OCI-LY1 (cell line): ENCODE measurements around the gene NKPD1.
"Not testable (repeated sequence)": the region's sequence is repeated elsewhere in the genome, so short reads cannot be mapped to it uniquely, and the experiment has no call there.

Experiments
- H2AFZ ChIP-seq: fragments of 200-600 bp; sonication (generic), shearing (Covaris generic); 2 replicates; pipeline ENCODE4 v1.6.0; 2014; ENCODE audit warnings: antibody characterized with exemption, mild to moderate bottlenecking, low read length
- H3F3A ChIP-seq: fragments of 200-600 bp; sonication (generic), shearing (Covaris generic); 2 replicates; pipeline ENCODE4 v1.6.0; 2014; ENCODE audit warnings: mild to moderate bottlenecking, antibody characterized with exemption, low read length, moderate library complexity; ENCODE audit not compliant: insufficient read depth
- H3K27ac ChIP-seq: fragments of 200-600 bp; sonication (generic); 2 replicates; pipeline ENCODE4 v1.5.1; 2014; ENCODE audit warnings: low read length, mixed run types, mild to moderate bottlenecking, low read depth; ENCODE audit not compliant: poor library complexity, severe bottlenecking
- H3K27me3 ChIP-seq: fragments of 200-600 bp; sonication (generic); 2 replicates; pipeline ENCODE4 v1.6.0; 2014; ENCODE audit warnings: antibody characterized with exemption, mild to moderate bottlenecking, low read length, moderate library complexity; ENCODE audit not compliant: insufficient read depth
- H3K36me3 ChIP-seq: fragments of 200-600 bp; sonication (generic); 2 replicates; pipeline ENCODE4 v1.6.1; 2014; ENCODE audit warnings: mild to moderate bottlenecking, antibody characterized with exemption, low read length, moderate library complexity, mixed read lengths; ENCODE audit not compliant: insufficient read depth
- H3K4me1 ChIP-seq: fragments of 200-600 bp; sonication (generic); 2 replicates; pipeline ENCODE4 v1.5.1; 2014; ENCODE audit warnings: mild to moderate bottlenecking, low read length, moderate library complexity; ENCODE audit not compliant: insufficient read depth, severe bottlenecking
- H3K4me2 ChIP-seq: fragments of 200-600 bp; sonication (generic), shearing (Covaris generic); 2 replicates; pipeline ENCODE4 v1.6.1; 2014; ENCODE audit warnings: low read length
- H3K4me3 ChIP-seq: fragments of 200-600 bp; sonication (generic); 2 replicates; pipeline ENCODE4 v1.5.1; 2014; ENCODE audit warnings: low read length, low read depth, mild to moderate bottlenecking, mixed read lengths; ENCODE audit not compliant: poor library complexity, severe bottlenecking
- H3K79me2 ChIP-seq: fragments of 200-600 bp; shearing (Covaris generic); 2 replicates; pipeline ENCODE4 v1.6.1; 2016; ENCODE audit warnings: mixed run types, low read length, mixed read lengths; ENCODE audit not compliant: insufficient read depth
- H3K9ac ChIP-seq: fragments of 200-600 bp; sonication (generic), shearing (Covaris generic); 2 replicates; pipeline ENCODE4 v1.6.1; 2014; ENCODE audit warnings: mild to moderate bottlenecking, low read length, mixed read lengths
- H3K9me2 ChIP-seq: fragments of 200-600 bp; sonication (generic), shearing (Covaris generic); 2 replicates; pipeline ENCODE4 v1.6.1; 2014; ENCODE audit warnings: low read depth, mild to moderate bottlenecking, low read length, mixed read lengths
- H3K9me3 ChIP-seq: fragments of 200-600 bp; shearing (Covaris generic); 2 replicates; pipeline ENCODE4 v1.6.1; 2014; ENCODE audit warnings: low read length, mixed read lengths
- H4K20me1 ChIP-seq: fragments of 200-600 bp; sonication (generic), shearing (Covaris generic); 2 replicates; pipeline ENCODE4 v1.6.0; 2016; ENCODE audit warnings: mild to moderate bottlenecking, low read length; ENCODE audit not compliant: insufficient read depth
- CTCF ChIP-seq: fragments of 200-600 bp; sonication (generic), shearing (Covaris generic); IDR thresholded peaks from 2 replicates; pipeline ENCODE4 v1.5.1; 2017; ENCODE audit warnings: mild to moderate bottlenecking, antibody characterized with exemption, low read length, moderate library complexity, mixed read lengths
- EZH2 ChIP-seq: fragments of 200-600 bp; sonication (generic), shearing (Covaris generic); IDR thresholded peaks from 2 replicates; pipeline ENCODE4 v1.8.0; 2017; ENCODE audit warnings: borderline replicate concordance, mixed run types, mild to moderate bottlenecking, antibody characterized with exemption, low read length, moderate library complexity, mixed read lengths

Gene NKPD1

GRCh38 chr19:45119582-45119981, 41.2 kb downstream of the NKPD1 start:
- H3K4me1 ChIP-seq, result peaks cover 69% of the 10 kb centered on the region

DNA sequence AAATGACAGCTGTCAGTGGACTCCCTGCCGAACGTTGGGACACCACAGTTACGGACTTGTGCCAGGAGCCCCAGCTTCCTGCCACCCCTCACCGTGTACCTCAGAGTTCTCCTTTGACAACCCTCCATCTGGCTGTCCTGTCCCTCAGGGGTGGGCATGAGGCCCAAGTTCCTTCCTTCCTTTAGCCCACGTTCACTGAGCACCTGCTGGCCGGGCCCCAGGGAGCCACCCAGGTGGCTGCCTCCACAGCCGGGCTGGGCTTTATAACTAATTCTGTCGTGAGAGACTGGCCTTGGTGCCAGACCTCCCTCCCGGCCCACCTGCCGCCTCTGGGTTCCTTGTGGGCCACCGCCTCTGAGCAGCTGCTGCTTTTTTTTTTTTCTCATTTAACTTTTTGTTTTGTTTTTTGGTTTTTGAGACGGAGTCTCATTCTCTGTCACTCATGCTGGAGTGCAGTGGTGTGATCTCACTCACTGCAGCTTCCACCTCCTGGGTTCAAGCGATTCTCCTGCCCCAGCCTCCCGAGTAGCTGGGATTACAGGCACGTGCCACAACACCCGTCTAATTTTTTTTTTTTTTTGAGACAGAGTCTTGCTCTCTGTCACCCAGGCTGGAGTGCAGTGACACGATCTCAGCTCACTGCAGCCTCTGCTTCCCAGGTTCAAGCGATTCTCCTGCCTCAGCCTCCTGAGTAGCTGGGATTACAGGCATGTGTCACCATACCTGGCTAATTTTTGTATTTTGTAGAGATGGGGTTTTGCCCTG, 42.0 kb downstream of the NKPD1 start:
- H3K9me3 ChIP-seq, H3F3A ChIP-seq, H3K36me3 ChIP-seq, H4K20me1 ChIP-seq, H3K79me2 ChIP-seq, H3K27me3 ChIP-seq, H3K9me2 ChIP-seq, H2AFZ ChIP-seq: not testable (repeated sequence)
- Histone ChIP-seq H3K4me3 (peak overlapping the region; percentile 9), H3K4me2 (peak overlapping the region; percentile 49; the same call in 1 of the 2 replicates), H3K9ac (peak overlapping the region; percentile 19; the same call in 1 of the 2 replicates), H3K27ac (peak overlapping the region; percentile 84), H3K4me1 (peaks cover 76% of the 10 kb centered on the region)

More at GRCh38 chr19:45119582-45119981, 41.2 kb downstream of the NKPD1 start:
- no peaks in the 10 kb centered on the region for H3K9me2 ChIP-seq
- no peaks in the 10 kb centered on the region for H3K79me2 ChIP-seq
- H2AFZ ChIP-seq, result no peak overlapping the region
- H3K4me3 ChIP-seq, result no peak overlapping the region
- H4K20me1 ChIP-seq, result no peaks in the 10 kb centered on the region
- H3K9me3 ChIP-seq, result no peaks in the 10 kb centered on the region
- H3K36me3 ChIP-seq, result no peaks in the 10 kb centered on the region
- peak overlapping the region; percentile 84 for H3K27ac ChIP-seq
- no peaks in the 10 kb centered on the region for H3K27me3 ChIP-seq
- H3K9ac ChIP-seq, result no peak overlapping the region
- TF ChIP-seq CTCF (no peak), EZH2 (no peak)
- no peak overlapping the region for H3K4me2 ChIP-seq
- no peaks in the 10 kb centered on the region for H3F3A ChIP-seq

- H3K36me3 ChIP-seq, result no peaks in the 10 kb centered on the region
- H3K27ac ChIP-seq, result peak overlapping the region; percentile 84
- no peak for TF ChIP-seq CTCF
- no peak for TF ChIP-seq EZH2
- H2AFZ ChIP-seq, result no peak overlapping the region
- H3K4me1 ChIP-seq, result peaks cover 83% of the 10 kb centered on the region
- H3K79me2 ChIP-seq, result no peaks in the 10 kb centered on the region
- peak overlapping the region; percentile 19; the same call in 1 of the 2 replicates for H3K9ac ChIP-seq
- H3K27me3 ChIP-seq, result no peaks in the 10 kb centered on the region
- H4K20me1 ChIP-seq, result no peaks in the 10 kb centered on the region
- H3K4me3 ChIP-seq, result peak overlapping the region; percentile 9
- no peaks in the 10 kb centered on the region for H3K9me3 ChIP-seq
- H3K9me2 ChIP-seq, result no peaks in the 10 kb centered on the region
- H3F3A ChIP-seq, result no peaks in the 10 kb centered on the region
- H3K4me2 ChIP-seq, result peak overlapping the region; percentile 49; the same call in 1 of the 2 replicates
Observed at GRCh38 chr19:45118106-45118505, 42.7 kb downstream of the NKPD1 start.
